Measurements from ENCODE around the gene SMG6. TPM values are rescaled to one million over a fixed set of nuclear protein-coding genes. Genes with fewer than 3 reads are reported as not detected.
A peak's percentile ranks its signal among the peaks of the same experiment; 100 is the strongest.

The SMG6 gene
- total and polyA plus RNA-seq, 2 of the 13 experiments (the other 11 are each of a cell fraction or from before 2014, with no cell fraction given) = 4.6 to 14.6 TPM

DNA sequence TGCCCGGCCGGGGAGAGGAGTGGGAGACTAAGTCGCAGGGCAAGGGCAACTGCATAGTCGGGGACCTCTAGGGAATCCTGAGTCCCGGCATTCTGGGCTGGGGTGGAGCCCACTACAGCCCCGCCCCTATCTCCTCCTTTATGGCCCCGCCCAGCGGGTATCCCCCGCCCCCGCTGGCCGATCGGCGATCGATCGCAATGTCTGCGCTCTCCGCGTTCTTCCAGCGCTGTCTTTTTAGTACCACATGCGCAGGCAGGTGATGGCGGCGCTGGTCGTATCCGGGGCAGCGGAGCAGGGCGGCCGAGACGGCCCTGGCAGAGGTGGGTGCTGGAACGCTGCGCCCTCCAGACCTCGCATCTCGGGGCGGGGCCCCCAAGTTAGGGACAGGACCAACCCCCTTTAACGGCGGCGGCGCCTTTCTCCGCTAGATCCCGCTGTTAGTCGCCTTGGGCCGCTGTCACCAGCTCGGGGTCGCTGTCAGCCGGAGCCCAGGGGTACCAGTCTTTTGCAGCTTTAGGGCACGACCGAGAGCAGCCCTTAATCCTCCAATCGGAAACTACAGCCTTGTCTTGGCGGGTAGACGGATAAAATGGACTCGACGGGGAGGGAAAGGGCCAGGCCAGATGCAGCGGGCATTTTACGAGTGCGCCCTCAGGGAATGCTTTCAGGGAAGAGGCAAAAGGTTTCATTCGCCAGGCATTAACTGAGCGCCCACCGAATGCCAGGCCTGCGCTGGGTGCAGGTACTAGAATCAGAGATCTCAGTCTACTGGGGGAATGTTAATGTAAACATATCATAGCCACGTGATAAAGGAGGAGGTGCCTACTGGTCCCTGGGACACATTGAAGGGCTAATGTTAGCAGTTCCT, 273.4 kb downstream of the SMG6 start, which contains the start of gene DPH1 (continued):
- TF ChIP-seq, protein P1, sequence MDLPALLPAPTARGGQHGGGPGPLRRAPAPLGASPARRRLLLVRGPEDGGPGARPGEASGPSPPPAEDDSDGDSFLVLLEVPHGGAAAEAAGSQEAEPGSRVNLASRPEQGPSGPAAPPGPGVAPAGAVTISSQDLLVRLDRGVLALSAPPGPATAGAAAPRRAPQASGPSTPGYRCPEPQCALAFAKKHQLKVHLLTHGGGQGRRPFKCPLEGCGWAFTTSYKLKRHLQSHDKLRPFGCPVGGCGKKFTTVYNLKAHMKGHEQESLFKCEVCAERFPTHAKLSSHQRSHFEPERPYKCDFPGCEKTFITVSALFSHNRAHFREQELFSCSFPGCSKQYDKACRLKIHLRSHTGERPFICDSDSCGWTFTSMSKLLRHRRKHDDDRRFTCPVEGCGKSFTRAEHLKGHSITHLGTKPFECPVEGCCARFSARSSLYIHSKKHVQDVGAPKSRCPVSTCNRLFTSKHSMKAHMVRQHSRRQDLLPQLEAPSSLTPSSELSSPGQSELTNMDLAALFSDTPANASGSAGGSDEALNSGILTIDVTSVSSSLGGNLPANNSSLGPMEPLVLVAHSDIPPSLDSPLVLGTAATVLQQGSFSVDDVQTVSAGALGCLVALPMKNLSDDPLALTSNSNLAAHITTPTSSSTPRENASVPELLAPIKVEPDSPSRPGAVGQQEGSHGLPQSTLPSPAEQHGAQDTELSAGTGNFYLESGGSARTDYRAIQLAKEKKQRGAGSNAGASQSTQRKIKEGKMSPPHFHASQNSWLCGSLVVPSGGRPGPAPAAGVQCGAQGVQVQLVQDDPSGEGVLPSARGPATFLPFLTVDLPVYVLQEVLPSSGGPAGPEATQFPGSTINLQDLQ (CRISPR knock-in tag; IDR thresholded peaks at IDR 0.05) = peak; percentile 49; the same call in 1 of the 2 replicates
- TF ChIP-seq EEA1 (CRISPR knock-in tag; IDR thresholded peaks at IDR 0.05; ENCODE audit: borderline replicate concordance) (no peak), ZNF354B (CRISPR knock-in tag; IDR thresholded peaks at IDR 0.05) (no peak), CEBPB (IDR thresholded peaks at IDR 0.05; ENCODE audit: borderline replicate concordance, low read depth, low read length) (no peak), ZNF329 (CRISPR knock-in tag; IDR thresholded peaks at IDR 0.05; ENCODE audit: low read depth) (no peak), SMARCE1 (IDR thresholded peaks at IDR 0.05; ENCODE audit: borderline replicate concordance) (no peak), KLF13 (CRISPR knock-in tag; IDR thresholded peaks at IDR 0.05) (0 out of 2 replicates have a peak, but pooled peaks have one; percentile 20), ZNF446 (CRISPR knock-in tag; IDR thresholded peaks at IDR 0.05) (no peak), HNRNPK (IDR thresholded peaks at IDR 0.05; ENCODE audit: low read depth, low read length, poor library complexity, severe bottlenecking) (no peak), ZNF121 (CRISPR knock-in tag; IDR thresholded peaks at IDR 0.05) (no peak), CREB1 (IDR thresholded peaks at IDR 0.05) (no peak), CREB1 (CRISPR knock-in tag; IDR thresholded peaks at IDR 0.05) (peak; percentile 59; the same call in 1 of the 2 replicates), ONECUT2 (CRISPR knock-in tag; IDR thresholded peaks at IDR 0.05) (peak; percentile 58), PHF8 (CRISPR knock-in tag; IDR thresholded peaks at IDR 0.05) (peak; percentile 86)
- TF ChIP-seq, protein P2, sequence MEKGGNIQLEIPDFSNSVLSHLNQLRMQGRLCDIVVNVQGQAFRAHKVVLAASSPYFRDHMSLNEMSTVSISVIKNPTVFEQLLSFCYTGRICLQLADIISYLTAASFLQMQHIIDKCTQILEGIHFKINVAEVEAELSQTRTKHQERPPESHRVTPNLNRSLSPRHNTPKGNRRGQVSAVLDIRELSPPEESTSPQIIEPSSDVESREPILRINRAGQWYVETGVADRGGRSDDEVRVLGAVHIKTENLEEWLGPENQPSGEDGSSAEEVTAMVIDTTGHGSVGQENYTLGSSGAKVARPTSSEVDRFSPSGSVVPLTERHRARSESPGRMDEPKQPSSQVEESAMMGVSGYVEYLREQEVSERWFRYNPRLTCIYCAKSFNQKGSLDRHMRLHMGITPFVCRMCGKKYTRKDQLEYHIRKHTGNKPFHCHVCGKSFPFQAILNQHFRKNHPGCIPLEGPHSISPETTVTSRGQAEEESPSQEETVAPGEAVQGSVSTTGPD (CRISPR knock-in tag; IDR thresholded peaks at IDR 0.05) = no peak
- TF ChIP-seq, protein P3, sequence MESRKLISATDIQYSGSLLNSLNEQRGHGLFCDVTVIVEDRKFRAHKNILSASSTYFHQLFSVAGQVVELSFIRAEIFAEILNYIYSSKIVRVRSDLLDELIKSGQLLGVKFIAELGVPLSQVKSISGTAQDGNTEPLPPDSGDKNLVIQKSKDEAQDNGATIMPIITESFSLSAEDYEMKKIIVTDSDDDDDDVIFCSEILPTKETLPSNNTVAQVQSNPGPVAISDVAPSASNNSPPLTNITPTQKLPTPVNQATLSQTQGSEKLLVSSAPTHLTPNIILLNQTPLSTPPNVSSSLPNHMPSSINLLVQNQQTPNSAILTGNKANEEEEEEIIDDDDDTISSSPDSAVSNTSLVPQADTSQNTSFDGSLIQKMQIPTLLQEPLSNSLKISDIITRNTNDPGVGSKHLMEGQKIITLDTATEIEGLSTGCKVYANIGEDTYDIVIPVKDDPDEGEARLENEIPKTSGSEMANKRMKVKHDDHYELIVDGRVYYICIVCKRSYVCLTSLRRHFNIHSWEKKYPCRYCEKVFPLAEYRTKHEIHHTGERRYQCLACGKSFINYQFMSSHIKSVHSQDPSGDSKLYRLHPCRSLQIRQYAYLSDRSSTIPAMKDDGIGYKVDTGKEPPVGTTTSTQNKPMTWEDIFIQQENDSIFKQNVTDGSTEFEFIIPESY (CRISPR knock-in tag; IDR thresholded peaks at IDR 0.05) = peak; percentile 40; the same call in 1 of the 2 replicates
- TF ChIP-seq, protein P4, sequence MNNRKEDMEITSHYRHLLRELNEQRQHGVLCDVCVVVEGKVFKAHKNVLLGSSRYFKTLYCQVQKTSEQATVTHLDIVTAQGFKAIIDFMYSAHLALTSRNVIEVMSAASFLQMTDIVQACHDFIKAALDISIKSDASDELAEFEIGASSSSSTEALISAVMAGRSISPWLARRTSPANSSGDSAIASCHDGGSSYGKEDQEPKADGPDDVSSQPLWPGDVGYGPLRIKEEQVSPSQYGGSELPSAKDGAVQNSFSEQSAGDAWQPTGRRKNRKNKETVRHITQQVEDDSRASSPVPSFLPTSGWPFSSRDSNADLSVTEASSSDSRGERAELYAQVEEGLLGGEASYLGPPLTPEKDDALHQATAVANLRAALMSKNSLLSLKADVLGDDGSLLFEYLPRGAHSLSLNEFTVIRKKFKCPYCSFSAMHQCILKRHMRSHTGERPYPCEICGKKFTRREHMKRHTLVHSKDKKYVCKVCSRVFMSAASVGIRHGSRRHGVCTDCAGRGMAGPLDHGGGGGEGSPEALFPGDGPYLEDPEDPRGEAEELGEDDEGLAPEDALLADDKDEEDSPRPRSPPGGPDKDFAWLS (CRISPR knock-in tag; IDR thresholded peaks at IDR 0.05; ENCODE audit: borderline replicate concordance) = no peak
- TF ChIP-seq, protein P5, sequence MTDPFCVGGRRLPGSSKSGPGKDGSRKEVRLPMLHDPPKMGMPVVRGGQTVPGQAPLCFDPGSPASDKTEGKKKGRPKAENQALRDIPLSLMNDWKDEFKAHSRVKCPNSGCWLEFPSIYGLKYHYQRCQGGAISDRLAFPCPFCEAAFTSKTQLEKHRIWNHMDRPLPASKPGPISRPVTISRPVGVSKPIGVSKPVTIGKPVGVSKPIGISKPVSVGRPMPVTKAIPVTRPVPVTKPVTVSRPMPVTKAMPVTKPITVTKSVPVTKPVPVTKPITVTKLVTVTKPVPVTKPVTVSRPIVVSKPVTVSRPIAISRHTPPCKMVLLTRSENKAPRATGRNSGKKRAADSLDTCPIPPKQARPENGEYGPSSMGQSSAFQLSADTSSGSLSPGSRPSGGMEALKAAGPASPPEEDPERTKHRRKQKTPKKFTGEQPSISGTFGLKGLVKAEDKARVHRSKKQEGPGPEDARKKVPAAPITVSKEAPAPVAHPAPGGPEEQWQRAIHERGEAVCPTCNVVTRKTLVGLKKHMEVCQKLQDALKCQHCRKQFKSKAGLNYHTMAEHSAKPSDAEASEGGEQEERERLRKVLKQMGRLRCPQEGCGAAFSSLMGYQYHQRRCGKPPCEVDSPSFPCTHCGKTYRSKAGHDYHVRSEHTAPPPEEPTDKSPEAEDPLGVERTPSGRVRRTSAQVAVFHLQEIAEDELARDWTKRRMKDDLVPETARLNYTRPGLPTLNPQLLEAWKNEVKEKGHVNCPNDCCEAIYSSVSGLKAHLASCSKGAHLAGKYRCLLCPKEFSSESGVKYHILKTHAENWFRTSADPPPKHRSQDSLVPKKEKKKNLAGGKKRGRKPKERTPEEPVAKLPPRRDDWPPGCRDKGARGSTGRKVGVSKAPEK (CRISPR knock-in tag; IDR thresholded peaks at IDR 0.05; ENCODE audit: borderline replicate concordance) = no peak

Data from HepG2 (cell line).